GM12872 (cell line): ENCODE measurements around the gene STIM1.

Source experiments
- TF ChIP-seq, protein P1 (sequence below): IDR thresholded peaks from 3 replicates; pipeline ENCODE4 v1.5.1; 2011; ENCODE audit warnings: low read depth, mild to moderate bottlenecking, low read length, moderate library complexity; ENCODE audit not compliant: insufficient read depth

Gene STIM1

DNA sequence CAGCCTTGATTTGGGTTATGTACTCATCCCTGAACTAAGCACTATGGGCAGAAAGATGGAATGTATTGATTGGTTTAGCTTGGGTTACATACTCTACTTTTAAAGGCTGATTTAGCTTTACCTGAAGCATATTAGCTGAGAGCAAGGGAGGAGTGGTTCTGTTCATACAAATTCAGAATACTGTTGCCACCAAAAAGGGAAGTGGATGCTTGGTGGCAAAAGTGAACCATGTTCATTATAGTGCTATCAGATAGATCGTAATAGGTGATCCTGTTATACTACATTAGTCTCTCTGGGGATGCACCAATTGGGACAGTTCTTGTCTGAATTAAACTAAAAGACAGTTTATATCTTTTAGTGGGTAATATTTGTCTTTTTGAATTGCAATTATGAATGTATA lies 194.7 kb downstream of the STIM1 start:
- TF ChIP-seq, protein P1, sequence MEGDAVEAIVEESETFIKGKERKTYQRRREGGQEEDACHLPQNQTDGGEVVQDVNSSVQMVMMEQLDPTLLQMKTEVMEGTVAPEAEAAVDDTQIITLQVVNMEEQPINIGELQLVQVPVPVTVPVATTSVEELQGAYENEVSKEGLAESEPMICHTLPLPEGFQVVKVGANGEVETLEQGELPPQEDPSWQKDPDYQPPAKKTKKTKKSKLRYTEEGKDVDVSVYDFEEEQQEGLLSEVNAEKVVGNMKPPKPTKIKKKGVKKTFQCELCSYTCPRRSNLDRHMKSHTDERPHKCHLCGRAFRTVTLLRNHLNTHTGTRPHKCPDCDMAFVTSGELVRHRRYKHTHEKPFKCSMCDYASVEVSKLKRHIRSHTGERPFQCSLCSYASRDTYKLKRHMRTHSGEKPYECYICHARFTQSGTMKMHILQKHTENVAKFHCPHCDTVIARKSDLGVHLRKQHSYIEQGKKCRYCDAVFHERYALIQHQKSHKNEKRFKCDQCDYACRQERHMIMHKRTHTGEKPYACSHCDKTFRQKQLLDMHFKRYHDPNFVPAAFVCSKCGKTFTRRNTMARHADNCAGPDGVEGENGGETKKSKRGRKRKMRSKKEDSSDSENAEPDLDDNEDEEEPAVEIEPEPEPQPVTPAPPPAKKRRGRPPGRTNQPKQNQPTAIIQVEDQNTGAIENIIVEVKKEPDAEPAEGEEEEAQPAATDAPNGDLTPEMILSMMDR = no peak

DNA sequence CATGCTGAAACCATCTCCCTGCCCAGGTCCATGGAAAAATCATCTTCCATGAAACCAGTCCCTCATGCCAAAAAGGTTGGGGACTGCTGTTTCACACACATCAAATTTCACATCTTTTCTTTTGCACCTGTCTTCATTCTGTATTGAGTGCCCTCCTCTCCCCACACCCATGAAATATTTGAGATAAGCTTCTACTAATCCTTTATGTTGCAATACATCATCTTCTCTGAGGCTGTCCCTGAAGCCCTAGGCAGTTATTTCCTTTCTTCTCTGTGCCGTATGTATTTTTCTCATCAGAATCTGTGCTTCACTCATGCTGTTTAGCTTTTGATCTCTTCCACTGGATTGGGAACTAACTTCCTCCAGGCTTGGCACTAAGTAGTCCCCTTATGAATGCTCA lies 199.2 kb downstream of the STIM1 start:
- TF ChIP-seq, protein P1 = no peak

DNA sequence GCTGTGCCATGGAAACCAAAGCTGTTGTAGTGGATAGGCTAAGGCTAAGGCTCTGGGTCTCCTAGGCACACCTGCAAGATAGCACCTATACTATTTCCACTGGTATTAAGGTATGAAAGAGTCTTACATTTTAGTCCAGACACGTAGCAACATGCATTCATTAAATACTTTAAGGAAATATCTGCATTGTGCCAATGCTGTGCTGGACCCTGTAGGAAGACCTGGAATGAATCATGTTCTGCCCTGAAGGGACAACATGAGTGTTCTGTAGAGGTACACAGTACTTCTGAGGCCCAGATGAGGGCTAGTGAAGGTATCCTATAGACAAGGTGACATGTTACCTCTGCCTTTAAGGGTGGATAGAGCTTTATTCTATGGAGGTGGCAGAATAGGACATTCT lies 204.0 kb downstream of the STIM1 start:
- TF ChIP-seq, protein P1 = no peak

DNA sequence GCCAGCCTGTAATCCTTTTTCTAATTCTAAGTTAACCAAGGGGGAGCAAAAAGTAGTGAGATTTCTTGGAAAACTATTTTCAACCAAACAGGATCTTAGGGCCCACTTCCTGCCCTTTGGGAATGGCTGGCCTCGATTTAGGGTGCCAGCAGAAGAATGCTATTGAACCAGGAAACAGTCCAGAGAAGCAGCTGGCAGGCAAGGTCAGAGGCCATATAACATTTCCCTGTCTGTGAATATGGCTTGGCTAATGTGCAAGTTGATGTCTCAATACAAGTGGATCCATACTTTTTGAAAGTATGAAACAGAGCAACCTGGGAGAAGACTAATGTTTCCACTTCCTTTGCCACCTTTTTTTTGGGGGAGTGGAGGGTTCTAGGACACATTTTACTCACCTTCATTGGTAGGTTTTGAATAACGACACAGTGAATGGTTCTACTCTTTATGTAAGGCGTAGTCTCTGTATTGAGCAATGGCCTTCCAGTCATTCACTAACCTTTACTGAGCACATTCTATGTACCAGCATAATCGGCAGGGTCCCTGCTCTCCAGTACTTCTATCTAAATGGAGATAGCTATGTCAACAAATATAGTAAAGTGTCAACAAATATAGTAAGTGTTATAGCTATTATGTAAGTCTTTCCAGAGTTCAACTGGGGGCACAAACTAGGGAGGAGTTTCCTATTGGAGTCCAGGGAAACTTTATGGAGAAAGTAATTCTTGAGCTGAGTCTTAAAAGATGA lies 204.9 kb downstream of the STIM1 start:
- TF ChIP-seq, protein P1 = no peak

DNA sequence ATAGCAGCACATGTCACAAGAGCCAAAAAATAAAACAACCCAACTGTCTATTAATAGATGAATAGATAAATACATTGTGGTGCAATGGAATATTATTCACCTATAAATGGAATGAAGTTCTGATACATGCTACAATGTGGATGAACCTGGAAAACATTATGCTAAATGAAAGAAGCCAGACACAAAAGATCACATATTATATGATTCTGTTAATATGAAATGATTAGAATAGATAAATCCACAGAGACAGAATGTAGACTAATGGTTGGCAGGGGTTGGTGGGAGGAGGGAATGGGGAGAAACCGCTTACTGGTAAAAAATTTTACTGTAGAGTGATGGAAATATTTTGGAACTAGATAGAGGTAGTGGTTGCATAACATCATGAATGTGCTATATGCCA lies 206.2 kb downstream of the STIM1 start:
- TF ChIP-seq, protein P1 = no peak

DNA sequence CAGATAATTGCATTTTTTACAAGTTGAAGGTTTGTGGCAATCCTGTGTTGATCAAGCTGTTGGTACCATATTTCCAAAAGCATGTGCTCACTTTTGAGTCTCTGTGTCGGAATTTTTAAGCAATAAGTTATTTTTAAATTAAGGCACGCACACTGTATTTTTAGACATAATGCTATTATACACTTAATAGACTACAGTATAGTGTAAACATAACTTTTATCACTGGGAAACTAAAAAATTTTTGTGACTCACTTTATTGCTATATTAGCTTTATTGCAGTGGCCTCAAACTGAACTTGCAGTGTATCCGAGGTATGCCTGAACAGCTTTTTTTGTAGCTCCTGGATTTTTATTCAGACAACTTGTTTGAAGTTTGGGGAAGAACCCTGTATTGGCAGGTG lies 207.9 kb downstream of the STIM1 start:
- TF ChIP-seq, protein P1 = no peak

DNA sequence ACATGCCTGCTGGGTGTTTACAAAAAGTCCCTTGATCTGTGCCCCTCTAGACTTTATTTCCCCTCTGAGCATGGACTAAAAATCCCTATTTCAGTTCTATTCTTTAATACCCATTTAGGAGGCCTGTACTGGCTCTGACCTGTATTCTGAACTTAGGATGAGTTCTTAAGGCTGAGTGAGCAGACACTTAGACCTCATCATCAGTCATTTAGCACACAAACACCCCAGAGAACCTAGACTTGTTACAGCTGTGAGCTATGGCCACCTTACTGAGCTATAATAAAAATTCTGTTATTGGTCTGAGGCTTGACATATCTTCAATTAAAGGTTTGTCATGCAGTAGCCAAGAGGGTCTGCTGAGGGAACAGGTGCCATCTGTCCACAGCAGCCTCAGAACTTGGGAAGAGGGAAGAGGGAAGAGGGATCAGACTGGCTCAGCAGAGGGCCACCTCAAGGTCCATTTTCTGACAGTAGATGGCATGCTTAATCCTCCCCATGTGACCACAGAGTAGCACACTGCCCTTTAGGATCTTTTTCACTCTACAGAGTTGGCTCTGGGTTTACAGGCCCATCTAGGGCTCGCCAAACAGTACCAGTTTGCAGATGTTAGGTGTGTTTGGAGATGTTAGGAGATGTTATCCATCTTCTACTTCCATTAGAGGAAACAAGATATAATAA lies 209.0 kb downstream of the STIM1 start:
- TF ChIP-seq, protein P1 = no peak
